Measurements from ENCODE around the gene SRSF5.

- TF ChIP-seq GATA3 (IDR thresholded peaks at IDR 0.05; ENCODE audit: low read depth, low read length): no peak
- no peak for TF ChIP-seq GATA2 (IDR thresholded peaks at IDR 0.05; ENCODE audit: low read depth, low read length)
Observed at GRCh38 chr14:69760810-69761209, 6.1 kb upstream of the SRSF5 start.

Measured in SH-SY5Y (cell line).